Brain microvascular endothelial cell (primary cell): ENCODE data around the gene TCOF1.

ENCODE experiments used
- DNase-seq: peaks from one replicate; pipeline ENCODE4 v3.0.0-alpha.2; 2020
- H3K27ac ChIP-seq: fragments of 250-450 bp; sonication (Bioruptor Pico); 2 replicates; pipeline ENCODE4 v1.5.1; 2020; ENCODE audit warnings: mild to moderate bottlenecking, moderate library complexity
- H3K27me3 ChIP-seq: fragments of 250-450 bp; sonication (Bioruptor Pico); replicated peaks from 2 replicates; pipeline ENCODE4 v1.5.1; 2020; ENCODE audit warnings: mild to moderate bottlenecking
- H3K36me3 ChIP-seq: fragments of 250-450 bp; sonication (Bioruptor Pico); replicated peaks from 2 replicates; pipeline ENCODE4 v1.5.1; 2020; ENCODE audit warnings: mild to moderate bottlenecking
- H3K4me3 ChIP-seq: 2 replicates; pipeline ENCODE4 v1.5.1; 2011; ENCODE audit warnings: low read depth, mild to moderate bottlenecking, control low read depth, low read length, moderate library complexity
- in situ Hi-C: cut with HindIII; loops from 2 replicates; pipeline ENCODE4 v1.10.0; 2017; ENCODE audit warnings: low sequenced_read_pairs, low pct_ligation_motif_present
- TF ChIP-seq, protein P1 (sequence below): IDR thresholded peaks from 2 replicates; pipeline ENCODE4 v1.5.1; 2011; ENCODE audit warnings: low read depth, mild to moderate bottlenecking, moderate library complexity, low read length, control low read depth, inconsistent platforms; ENCODE audit errors: missing control alignments

The TCOF1 gene

GRCh38 chr5:150341331-150341730 lies 16.2 kb upstream of the TCOF1 start:
- no peaks in the 10 kb centered on the region for H3K36me3 ChIP-seq
- H3K27ac ChIP-seq, result no peak overlapping the region
- in situ Hi-C loops, result no loop called here
- no peak for DNase-seq
- no peaks in the 10 kb centered on the region for H3K27me3 ChIP-seq
- TF ChIP-seq, protein P1, sequence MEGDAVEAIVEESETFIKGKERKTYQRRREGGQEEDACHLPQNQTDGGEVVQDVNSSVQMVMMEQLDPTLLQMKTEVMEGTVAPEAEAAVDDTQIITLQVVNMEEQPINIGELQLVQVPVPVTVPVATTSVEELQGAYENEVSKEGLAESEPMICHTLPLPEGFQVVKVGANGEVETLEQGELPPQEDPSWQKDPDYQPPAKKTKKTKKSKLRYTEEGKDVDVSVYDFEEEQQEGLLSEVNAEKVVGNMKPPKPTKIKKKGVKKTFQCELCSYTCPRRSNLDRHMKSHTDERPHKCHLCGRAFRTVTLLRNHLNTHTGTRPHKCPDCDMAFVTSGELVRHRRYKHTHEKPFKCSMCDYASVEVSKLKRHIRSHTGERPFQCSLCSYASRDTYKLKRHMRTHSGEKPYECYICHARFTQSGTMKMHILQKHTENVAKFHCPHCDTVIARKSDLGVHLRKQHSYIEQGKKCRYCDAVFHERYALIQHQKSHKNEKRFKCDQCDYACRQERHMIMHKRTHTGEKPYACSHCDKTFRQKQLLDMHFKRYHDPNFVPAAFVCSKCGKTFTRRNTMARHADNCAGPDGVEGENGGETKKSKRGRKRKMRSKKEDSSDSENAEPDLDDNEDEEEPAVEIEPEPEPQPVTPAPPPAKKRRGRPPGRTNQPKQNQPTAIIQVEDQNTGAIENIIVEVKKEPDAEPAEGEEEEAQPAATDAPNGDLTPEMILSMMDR, result no peak
- H3K4me3 ChIP-seq, result no peak overlapping the region

DNA sequence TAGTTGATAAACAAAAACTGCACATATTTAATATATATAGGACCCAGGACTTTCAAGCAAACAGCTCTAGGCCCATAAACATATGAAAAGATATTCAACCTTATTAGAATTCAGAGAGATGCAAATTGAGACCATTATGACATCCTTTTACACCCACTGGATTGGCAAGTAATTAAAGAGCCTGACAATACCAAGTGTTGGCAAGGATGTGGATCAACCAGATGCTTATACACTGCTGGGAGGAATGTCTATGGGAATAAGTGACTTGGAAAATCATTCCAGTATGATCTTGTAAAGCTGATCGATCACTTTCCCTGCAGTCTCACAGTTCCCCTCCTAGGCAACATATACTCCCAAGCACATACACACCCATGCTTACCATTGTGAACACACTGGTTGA lies 15.5 kb upstream of the TCOF1 start:
- TF ChIP-seq, protein P1, result no peak
- H3K4me3 ChIP-seq, result no peak overlapping the region
- in situ Hi-C loops, result no loop called here
- no peak for DNase-seq
- H3K27ac ChIP-seq, result no peak overlapping the region
- H3K36me3 ChIP-seq, result no peaks in the 10 kb centered on the region
- H3K27me3 ChIP-seq, result no peaks in the 10 kb centered on the region

DNA sequence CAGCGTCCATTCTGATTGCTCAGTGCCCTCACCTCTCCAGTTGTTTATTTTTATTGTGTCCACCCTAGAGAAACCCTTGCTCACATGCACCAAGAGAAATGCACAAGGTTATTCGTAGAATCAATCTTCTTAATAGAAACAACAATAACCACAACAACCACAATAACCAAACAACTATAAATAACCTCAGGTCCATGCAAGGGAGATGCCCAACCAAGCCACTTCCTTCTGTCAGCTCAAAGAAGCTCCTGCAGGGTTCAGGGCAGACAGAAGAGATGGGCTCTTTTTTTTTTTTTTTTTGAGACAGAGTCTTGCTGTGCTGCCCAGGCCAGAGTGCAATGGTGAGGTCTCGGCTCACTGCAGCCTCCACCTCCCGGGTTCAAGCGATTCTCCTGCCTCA lies 14.9 kb upstream of the TCOF1 start:
- no peak overlapping the region for H3K4me3 ChIP-seq
- no peaks in the 10 kb centered on the region for H3K36me3 ChIP-seq
- in situ Hi-C loops, result no loop called here
- TF ChIP-seq, protein P1, result no peak
- no peak for DNase-seq
- no peak overlapping the region for H3K27ac ChIP-seq
- H3K27me3 ChIP-seq, result no peaks in the 10 kb centered on the region

DNA sequence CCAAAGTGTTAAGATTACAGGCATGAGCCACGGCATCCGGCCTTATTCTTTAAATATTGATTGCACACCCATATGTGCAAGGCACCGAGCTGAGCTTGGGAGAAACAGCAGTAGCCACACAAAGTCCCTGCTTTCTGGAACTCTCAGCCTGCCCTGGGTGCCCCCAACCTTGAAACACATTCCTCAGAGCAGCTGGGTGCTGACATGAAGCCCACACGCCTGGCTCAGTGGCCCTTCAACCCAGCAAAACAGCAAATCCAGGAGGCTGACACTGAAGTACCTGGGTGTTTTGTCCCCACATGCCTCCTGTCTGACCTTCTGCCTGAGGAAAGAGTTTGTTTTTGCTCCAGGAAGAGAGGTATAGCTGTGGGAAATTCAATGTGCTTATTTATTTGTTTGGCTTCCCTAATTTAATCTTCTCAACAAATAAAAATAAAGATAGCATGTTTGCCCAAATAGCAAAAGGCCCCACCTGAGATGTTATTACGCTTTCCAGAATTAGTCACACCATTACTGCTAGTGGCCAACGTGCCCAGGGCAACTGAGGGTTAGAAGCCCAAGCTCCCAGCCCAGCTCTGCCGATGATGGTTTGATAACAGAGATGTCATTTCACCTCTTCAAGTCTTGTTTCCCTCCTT lies 13.4 kb upstream of the TCOF1 start:
- TF ChIP-seq, protein P1, result no peak
- no peak for DNase-seq
- no peaks in the 10 kb centered on the region for H3K27me3 ChIP-seq
- no peaks in the 10 kb centered on the region for H3K36me3 ChIP-seq
- H3K4me3 ChIP-seq, result no peak overlapping the region
- in situ Hi-C loops, result no loop called here
- no peak overlapping the region for H3K27ac ChIP-seq

GRCh38 chr5:150345716-150346115 lies 11.8 kb upstream of the TCOF1 start:
- TF ChIP-seq, protein P1, result no peak
- Histone ChIP-seq H3K27ac (no peak overlapping the region), H3K27me3 (no peaks in the 10 kb centered on the region), H3K4me3 (no peak overlapping the region), H3K36me3 (no peaks in the 10 kb centered on the region)
- in situ Hi-C loops, result no loop called here
- DNase-seq, result no peak

GRCh38 chr5:150346592-150346991 lies 10.9 kb upstream of the TCOF1 start:
- no peak overlapping the region for H3K27ac ChIP-seq
- TF ChIP-seq, protein P1, result no peak
- DNase-seq, result no peak
- H3K36me3 ChIP-seq, result no peaks in the 10 kb centered on the region
- no peak overlapping the region for H3K4me3 ChIP-seq
- in situ Hi-C loops, result no loop called here
- no peaks in the 10 kb centered on the region for H3K27me3 ChIP-seq
